HG02623 (cell line): ENCODE data around the gene KATNAL2.

Source experiments
- ATAC-seq: cut with Tn5 transposase; IDR thresholded peaks from one replicate; pipeline ENCODE4 v1.9.1; 2021; ENCODE audit warnings: moderate library complexity; ENCODE audit not compliant: unreplicated experiment

Gene KATNAL2

DNA sequence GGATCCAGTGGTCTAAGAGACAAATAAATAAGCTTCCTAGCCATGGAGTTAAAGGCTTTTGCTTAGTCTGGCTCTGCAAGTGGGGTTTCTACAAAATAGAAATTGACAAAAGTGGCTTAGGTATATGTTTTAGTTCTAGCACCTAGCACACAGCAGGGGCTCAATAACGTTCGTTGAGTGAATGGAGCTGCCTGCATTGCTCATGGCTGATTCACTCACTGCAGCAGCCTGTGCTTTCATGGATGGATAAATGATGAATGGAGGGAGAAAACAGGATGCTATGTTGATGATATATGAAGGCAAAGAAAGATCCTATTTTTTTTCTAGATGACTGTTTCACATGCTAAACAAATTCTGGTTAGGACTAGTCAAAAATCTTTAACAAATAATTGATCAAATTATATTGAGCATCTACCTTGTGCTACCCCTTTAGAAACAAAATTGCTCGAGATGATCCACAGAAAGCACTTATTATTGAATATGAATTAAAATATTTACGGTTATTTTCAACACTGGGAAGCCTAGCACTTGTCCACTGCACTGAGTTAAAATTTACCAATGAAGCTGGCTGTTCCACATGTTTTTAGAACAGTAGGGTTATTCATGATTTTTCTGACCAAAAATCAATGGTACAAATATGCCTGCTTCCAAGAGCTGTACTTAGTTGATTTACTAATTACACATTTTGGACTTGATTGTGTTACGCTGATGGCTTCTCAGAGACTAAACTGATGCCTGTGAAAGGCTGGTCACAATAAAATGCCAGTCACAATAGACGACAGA lies 193.3 kb downstream of the KATNAL2 start:
- ATAC-seq = no peak

DNA sequence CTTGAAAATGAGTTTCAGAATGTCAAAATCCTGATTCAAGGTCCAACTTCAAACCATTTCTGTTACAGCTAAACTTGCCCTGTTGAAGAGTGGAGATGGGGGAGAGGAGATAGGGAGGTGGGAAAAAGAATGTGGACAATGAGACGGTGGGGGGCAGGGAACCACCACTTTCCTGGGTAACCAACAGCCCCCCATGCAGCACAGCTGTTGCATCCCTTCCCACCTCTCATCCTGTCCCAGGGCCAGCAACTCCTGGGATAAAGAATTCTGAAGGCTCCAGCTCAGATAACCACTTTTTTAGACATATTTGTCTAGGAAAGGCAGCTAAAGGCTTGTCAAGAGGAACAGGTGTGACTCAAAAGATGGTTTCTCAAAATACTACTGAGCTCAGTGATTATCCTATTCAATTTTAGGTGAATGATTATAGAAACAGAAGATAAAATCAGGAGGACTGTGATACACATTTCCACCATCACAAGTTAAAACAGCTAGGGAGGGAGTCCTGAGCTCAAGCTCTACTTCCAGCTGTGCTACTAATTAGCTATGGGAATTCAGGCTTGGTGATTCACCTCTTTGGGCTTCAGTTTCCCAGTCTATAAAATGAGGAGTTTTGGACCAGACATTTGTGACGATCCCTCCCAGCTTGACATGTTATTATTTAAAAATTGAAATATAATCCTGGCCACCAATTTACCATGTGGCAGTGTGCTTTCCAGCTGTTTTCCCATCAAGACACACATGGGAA lies 196.6 kb downstream of the KATNAL2 start:
- ATAC-seq = no peak

DNA sequence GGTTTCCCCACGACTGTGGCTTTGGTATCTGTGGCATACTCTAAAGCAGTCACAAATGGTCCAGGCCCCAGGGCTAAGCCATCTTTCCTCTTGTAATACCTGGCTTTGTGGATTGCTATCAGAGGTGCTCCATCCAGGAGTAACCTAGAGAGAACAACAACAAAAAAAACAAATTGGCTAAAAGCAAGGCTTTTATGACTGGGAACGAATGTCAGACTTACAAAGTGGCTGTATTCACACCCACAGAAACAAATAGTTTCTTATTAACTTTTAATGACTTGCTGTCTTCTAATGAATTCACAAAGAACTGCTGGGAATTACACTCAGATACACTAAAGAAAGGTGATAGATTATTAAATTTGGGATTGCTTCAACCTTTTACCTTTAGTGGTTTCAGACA lies 197.8 kb downstream of the KATNAL2 start:
- no peak for ATAC-seq

- no peak for ATAC-seq
Observed at GRCh38 chr18:47118981-47119380, 201.6 kb downstream of the KATNAL2 start.

- ATAC-seq = peak; percentile 93
Observed at GRCh38 chr18:47120428-47120827, 203.0 kb downstream of the KATNAL2 start.

DNA sequence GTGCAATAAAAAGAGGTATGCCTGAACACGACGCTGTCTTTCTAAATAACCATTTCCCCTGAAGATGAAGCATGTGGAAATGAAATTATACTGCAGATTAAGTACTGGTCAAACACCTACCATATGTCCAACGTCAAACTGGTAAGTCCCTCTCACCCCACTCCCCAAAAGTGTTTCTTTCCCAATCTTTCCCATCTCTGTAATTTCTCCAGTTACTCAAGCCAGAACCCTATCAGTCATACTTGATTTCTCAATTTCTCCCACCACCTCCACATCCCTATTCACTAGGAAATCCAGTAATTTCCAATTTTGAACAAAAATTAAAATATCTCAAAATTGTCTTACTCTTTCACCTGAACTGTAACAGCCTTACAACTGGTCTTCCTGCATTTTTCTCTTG lies 203.7 kb downstream of the KATNAL2 start:
- no peak for ATAC-seq

DNA sequence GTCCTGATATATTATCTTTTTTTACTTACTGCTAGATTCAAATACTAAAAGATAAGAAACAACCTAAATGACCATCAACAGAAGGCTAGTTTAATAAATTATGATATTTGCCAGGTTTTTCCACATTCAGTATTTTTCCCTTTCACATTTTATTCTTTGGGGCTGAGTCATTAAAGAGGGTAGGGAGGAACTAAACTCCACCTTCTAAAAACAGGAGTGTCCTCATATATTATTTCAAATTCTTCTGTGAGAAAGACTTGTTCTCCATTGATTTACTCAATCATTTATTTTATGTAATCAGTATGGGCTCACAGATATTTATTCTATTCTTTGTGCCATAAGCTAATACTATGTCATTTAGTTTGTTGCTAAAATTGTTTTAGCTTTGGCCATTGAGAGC lies 223.9 kb downstream of the KATNAL2 start:
- ATAC-seq = no peak

- ATAC-seq = no peak
Observed at GRCh38 chr18:47143153-47143552, 225.8 kb downstream of the KATNAL2 start.

DNA sequence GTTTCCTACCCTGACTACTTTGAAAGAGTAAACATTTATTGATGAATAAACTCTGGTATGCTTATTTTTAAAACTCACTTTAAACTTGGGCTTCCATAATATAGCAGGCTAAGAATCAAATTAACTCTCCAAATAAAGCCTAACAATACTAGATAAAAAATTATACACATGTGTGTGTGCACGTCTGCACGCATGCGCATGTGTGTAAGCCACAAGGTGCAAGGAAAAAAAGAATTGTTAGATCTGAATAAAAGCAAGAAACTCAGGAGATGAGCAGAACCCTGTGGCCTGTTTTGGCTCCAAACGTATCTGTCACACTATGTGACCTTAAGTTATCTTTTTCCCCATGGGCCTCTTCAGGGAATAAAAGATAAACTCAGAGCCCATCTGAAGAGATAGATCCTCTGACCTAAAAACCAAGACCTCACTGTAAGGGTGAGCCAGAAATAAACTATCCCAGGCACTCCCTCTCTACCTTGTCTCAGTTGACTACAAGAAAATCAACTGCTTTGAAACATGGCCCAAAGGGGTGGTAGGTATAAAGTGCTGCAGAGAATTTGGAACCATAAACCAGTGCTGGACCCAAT lies 226.6 kb downstream of the KATNAL2 start:
- no peak for ATAC-seq

DNA sequence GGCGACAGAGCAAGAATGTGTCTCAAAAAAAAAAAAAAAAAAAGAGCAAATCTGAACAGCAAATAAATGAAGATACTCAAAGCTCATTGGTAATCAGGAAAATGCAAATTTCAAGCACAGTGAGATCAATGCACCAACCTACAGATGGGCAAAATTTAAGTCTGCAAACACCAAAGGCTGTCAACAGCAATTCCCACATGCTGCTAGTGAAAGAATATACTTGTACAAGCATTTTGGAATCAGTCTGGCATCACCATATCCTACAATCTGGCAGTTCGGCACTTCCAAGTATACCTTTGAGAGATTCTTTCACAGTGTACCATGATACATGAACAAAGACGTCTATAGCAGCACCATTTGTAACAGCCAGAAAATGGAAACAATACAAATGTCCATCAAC lies 228.8 kb downstream of the KATNAL2 start:
- ATAC-seq = no peak

DNA sequence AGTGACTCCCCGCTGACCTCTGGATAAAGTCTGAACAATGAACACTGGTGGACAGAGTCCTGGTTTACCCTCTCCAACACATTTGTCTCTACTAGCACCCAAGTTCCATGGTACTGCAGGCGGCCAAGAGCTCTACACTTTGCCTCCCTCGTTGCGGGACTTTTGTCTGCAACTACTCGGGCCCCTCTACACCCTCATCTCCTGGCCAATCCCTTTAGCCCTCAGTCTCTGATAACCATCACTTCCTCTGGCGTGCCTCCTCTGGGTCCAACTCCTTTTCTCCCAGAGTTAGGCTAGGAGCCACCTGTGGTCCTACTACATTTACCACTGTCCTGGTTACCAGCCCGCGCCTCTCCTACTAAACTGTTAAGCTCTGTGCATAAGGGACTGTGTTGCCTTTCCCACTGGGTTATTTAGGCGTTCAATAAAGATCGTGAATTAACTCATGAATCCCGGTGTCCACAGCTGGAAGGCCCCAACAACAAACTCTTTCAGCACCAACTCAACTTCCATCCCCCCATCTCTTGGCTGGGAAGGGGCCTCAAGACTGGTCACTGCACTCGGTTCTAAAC lies 232.1 kb downstream of the KATNAL2 start:
- no peak for ATAC-seq

GRCh38 chr18:47150029-47150823 lies 232.8 kb downstream of the KATNAL2 start, which contains the start of gene HDHD2:
HDHD2 (minus strand) TSS chr18:47150500; CDS start chr18:47136439, 14,061 bp downstream.
- peak; percentile 90 for ATAC-seq

DNA sequence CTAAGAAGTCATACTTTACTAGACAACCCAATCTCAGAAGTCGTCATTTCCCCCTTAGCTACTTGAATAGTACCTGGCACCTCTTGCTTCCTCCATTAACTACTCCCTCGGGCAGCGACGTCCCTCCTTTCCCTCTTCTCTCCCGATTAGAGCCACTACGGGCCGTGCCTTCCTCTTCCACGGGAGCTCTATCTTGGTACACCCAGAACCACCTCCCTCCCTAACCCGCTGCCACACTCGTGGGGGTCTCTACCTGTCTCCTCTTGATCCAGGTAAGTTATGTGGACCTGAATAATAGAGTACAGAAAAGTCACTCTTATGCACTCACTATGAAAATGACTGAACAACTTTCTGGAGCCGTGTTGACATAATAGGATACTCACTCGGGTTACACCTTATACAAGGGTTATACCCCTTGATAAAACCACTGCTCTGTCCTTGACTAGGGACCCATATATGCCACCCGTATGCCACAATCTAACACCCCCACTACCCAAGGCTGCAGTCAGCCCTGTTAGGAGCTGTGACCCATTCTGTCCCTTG lies 233.5 kb downstream of the KATNAL2 start:
- peak; percentile 6 for ATAC-seq

DNA sequence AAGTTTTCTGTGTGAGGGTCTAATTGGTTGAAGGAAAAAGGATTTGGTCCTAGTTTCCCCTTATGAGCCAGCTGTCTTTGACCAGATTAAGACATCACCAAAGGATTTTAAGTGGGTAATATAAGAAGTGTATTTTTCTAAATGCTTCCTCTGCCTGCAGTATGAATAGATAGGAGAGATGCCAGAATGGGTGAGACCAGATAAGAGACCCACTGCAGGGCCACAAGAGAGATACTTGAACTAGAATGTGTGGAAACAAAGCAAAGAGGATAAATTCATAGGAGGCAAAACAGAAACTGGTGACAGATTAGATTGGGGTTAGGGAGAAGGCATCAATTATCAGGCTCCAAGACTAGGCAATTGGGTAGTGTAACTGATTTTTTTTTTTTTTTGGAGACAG lies 234.0 kb downstream of the KATNAL2 start:
- no peak for ATAC-seq
